Adipocyte (in vitro differentiated cells): ENCODE results near the gene GLTP.

Source experiments
- DNase-seq: peaks from one replicate; pipeline ENCODE4 v3.0.0-alpha.2; 2015; ENCODE audit warnings: low read depth
- H3K27me3 ChIP-seq: replicated peaks from 2 replicates; pipeline ENCODE4 v1.7.0; 2013; ENCODE audit warnings: mild to moderate bottlenecking, low read length, moderate library complexity; ENCODE audit not compliant: control insufficient read depth, insufficient read depth
- H3K36me3 ChIP-seq: 2 replicates; pipeline ENCODE4 v1.7.0; 2013; ENCODE audit warnings: low read length, mild to moderate bottlenecking, moderate library complexity; ENCODE audit not compliant: control insufficient read depth, insufficient read depth, severe bottlenecking
- H3K4me1 ChIP-seq: 2 replicates; pipeline ENCODE4 v1.7.0; 2013; ENCODE audit warnings: mild to moderate bottlenecking, low read length, moderate library complexity; ENCODE audit not compliant: control insufficient read depth, insufficient read depth
- H3K4me3 ChIP-seq: 2 replicates; pipeline ENCODE4 v1.7.0; 2013; ENCODE audit warnings: mild to moderate bottlenecking, low read length, moderate library complexity
- H3K9ac ChIP-seq: 2 replicates; pipeline ENCODE4 v1.7.0; 2013; ENCODE audit warnings: mild to moderate bottlenecking, low read length, moderate library complexity
- H3K9me3 ChIP-seq: 2 replicates; pipeline ENCODE4 v1.7.0; 2013; ENCODE audit warnings: mild to moderate bottlenecking, low read length, moderate library complexity; ENCODE audit not compliant: control insufficient read depth

GLTP gene

GRCh38 chr12:109802828-109803227 lies 77.5 kb downstream of the GLTP start:
- H3K4me1 ChIP-seq = no peaks in the 10 kb centered on the region
- no peak for DNase-seq
- H3K4me3 ChIP-seq = no peak overlapping the region
- H3K9ac ChIP-seq = no peak overlapping the region
- no peaks in the 10 kb centered on the region for H3K27me3 ChIP-seq
- no peaks in the 10 kb centered on the region for H3K36me3 ChIP-seq
- H3K9me3 ChIP-seq = no peaks in the 10 kb centered on the region
